ACC112 (cell line): ENCODE measurements around the gene ZFP36.

ENCODE experiments used
- H2AFZ ChIP-seq: fragments of 200-600 bp; sonication (generic); one replicate; pipeline ENCODE4 v1.6.0; 2017; ENCODE audit warnings: antibody characterized with exemption, low read length; ENCODE audit not compliant: unreplicated experiment
- H3K27ac ChIP-seq: fragments of 200-600 bp; sonication (generic); 2 replicates; pipeline ENCODE4 v1.5.1; 2014; ENCODE audit warnings: low read depth, mild to moderate bottlenecking, antibody characterized with exemption, low read length, moderate library complexity
- H3K27me3 ChIP-seq: fragments of 200-600 bp; sonication (generic); 2 replicates; pipeline ENCODE4 v1.6.1; 2014; ENCODE audit warnings: mild to moderate bottlenecking, antibody characterized with exemption, low read length, moderate library complexity, mixed read lengths; ENCODE audit not compliant: insufficient read depth
- H3K36me3 ChIP-seq: fragments of 200-600 bp; sonication (generic); 2 replicates; pipeline ENCODE4 v1.6.1; 2016; ENCODE audit warnings: mild to moderate bottlenecking, antibody characterized with exemption, low read length, moderate library complexity, mixed read lengths; ENCODE audit not compliant: insufficient read depth
- H3K4me1 ChIP-seq: fragments of 200-600 bp; sonication (generic); one replicate; pipeline ENCODE4 v1.6.1; 2016; ENCODE audit warnings: low read length, mixed read lengths; ENCODE audit not compliant: insufficient read depth, unreplicated experiment, control insufficient read depth
- H3K4me3 ChIP-seq: fragments of 200-600 bp; sonication (generic); 2 replicates; pipeline ENCODE4 v1.5.1; 2014; ENCODE audit warnings: mild to moderate bottlenecking, low read depth, low read length
- H3K79me2 ChIP-seq: fragments of 200-600 bp; sonication (generic); one replicate; pipeline ENCODE4 v1.6.0; 2016; ENCODE audit warnings: low read length; ENCODE audit not compliant: control insufficient read depth, unreplicated experiment, insufficient read depth

Gene ZFP36

DNA sequence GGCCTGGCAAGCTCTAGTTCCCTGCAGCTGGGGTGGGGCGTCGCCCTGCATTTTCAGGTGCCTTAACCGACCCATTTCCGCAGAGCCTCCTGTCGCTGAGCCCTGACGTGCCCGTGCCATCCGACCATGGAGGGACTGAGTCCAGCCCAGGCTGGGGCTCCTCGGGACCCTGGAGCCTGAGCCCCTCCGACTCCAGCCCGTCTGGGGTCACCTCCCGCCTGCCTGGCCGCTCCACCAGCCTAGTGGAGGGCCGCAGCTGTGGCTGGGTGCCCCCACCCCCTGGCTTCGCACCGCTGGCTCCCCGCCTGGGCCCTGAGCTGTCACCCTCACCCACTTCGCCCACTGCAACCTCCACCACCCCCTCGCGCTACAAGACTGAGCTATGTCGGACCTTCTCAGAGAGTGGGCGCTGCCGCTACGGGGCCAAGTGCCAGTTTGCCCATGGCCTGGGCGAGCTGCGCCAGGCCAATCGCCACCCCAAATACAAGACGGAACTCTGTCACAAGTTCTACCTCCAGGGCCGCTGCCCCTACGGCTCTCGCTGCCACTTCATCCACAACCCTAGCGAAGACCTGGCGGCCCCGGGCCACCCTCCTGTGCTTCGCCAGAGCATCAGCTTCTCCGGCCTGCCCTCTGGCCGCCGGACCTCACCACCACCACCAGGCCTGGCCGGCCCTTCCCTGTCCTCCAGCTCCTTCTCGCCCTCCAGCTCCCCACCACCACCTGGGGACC lies 1.2 kb downstream of the ZFP36 start:
- Histone ChIP-seq H3K27me3 (no peaks in the 10 kb centered on the region), H3K27ac (peak overlapping the region; percentile 98), H3K4me1 (peaks cover 19% of the 10 kb centered on the region), H3K79me2 (peaks cover 27% of the 10 kb centered on the region), H2AFZ (no peak overlapping the region), H3K4me3 (peak overlapping the region; percentile 82), H3K36me3 (peaks cover 17% of the 10 kb centered on the region; the same call in 1 of the 2 replicates)

- no peaks in the 10 kb centered on the region for H3K27me3 ChIP-seq
- H3K4me1 ChIP-seq: peaks cover 14% of the 10 kb centered on the region
- peak overlapping the region; percentile 98 for H3K27ac ChIP-seq
- H2AFZ ChIP-seq: no peak overlapping the region
- peaks cover 17% of the 10 kb centered on the region; the same call in 1 of the 2 replicates for H3K36me3 ChIP-seq
- peaks cover 27% of the 10 kb centered on the region for H3K79me2 ChIP-seq
- H3K4me3 ChIP-seq: peak overlapping the region; percentile 82
Measured at GRCh38 chr19:39408392-39409207, 2.0 kb downstream of the ZFP36 start.

- Histone ChIP-seq H3K4me1 (peaks cover 21% of the 10 kb centered on the region), H3K4me3 (peak overlapping the region; percentile 82), H3K36me3 (peaks cover 17% of the 10 kb centered on the region; the same call in 1 of the 2 replicates), H3K27ac (peak overlapping the region; percentile 98), H3K79me2 (peaks cover 33% of the 10 kb centered on the region), H3K27me3 (no peaks in the 10 kb centered on the region), H2AFZ (no peak overlapping the region)
Measured at GRCh38 chr19:39409208-39410016, 2.8 kb downstream of the ZFP36 start.

- Histone ChIP-seq H3K4me1 (peaks cover 22% of the 10 kb centered on the region), H3K4me3 (peak overlapping the region; percentile 82), H2AFZ (no peak overlapping the region), H3K27ac (peak overlapping the region; percentile 98), H3K27me3 (no peaks in the 10 kb centered on the region), H3K36me3 (peaks cover 17% of the 10 kb centered on the region; the same call in 1 of the 2 replicates), H3K79me2 (peaks cover 39% of the 10 kb centered on the region)
Measured at GRCh38 chr19:39410017-39410830, 3.6 kb downstream of the ZFP36 start.

- peak overlapping the region; percentile 82 for H3K4me3 ChIP-seq
- peak overlapping the region; percentile 98 for H3K27ac ChIP-seq
- H3K27me3 ChIP-seq: no peaks in the 10 kb centered on the region
- no peak overlapping the region for H2AFZ ChIP-seq
- H3K4me1 ChIP-seq: peaks cover 22% of the 10 kb centered on the region
- peaks cover 41% of the 10 kb centered on the region for H3K79me2 ChIP-seq
- peaks cover 17% of the 10 kb centered on the region; the same call in 1 of the 2 replicates for H3K36me3 ChIP-seq
Measured at GRCh38 chr19:39410831-39411080, 4.1 kb downstream of the ZFP36 start.

DNA sequence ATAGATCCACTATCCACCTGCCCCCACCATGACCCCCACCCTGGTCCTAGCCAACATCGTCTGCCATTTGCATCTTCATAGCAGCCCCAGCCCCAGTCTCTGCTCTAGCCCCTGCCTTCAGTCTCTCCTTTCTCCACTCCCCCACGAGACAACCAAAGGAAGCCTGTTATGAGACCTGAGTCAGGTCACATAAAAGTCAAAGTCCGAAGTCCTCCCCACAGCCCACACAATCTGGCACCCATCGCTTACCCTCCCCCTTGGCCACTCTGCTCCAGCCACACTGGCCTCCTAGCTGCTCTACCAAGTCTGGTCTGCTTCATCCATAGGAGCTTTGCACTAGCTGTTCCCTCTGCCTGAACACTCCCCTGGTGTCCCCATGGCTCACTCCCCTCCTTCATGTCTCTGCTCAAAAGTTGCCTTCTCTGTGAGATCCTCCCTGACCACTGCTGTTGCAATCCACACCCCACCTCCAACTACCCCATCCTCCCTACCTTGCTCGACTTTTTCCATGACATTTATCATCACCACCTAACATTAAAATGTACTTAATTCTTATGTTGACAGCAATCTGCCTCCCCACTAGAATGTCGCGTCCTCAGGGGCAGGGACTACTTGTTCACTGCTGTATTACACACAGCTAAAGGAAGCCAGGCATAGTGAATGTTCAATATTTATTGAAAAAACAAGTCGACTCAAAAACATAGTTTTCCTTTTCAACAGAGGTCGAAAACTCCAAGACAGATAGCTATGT lies 4.6 kb downstream of the ZFP36 start:
- H3K4me3 ChIP-seq: peak overlapping the region; percentile 82
- no peaks in the 10 kb centered on the region for H3K27me3 ChIP-seq
- H3K36me3 ChIP-seq: peaks cover 17% of the 10 kb centered on the region; the same call in 1 of the 2 replicates
- peaks cover 41% of the 10 kb centered on the region for H3K79me2 ChIP-seq
- no peak overlapping the region for H2AFZ ChIP-seq
- H3K27ac ChIP-seq: peak overlapping the region; percentile 98
- H3K4me1 ChIP-seq: peaks cover 22% of the 10 kb centered on the region

- H3K36me3 ChIP-seq: peaks cover 17% of the 10 kb centered on the region; the same call in 1 of the 2 replicates
- peaks cover 40% of the 10 kb centered on the region for H3K79me2 ChIP-seq
- no peaks in the 10 kb centered on the region for H3K27me3 ChIP-seq
- H3K27ac ChIP-seq: peak overlapping the region; percentile 98
- no peak overlapping the region for H2AFZ ChIP-seq
- H3K4me3 ChIP-seq: peak overlapping the region; percentile 82
- H3K4me1 ChIP-seq: peaks cover 22% of the 10 kb centered on the region
Measured at GRCh38 chr19:39411832-39412099, 5.1 kb downstream of the ZFP36 start.

GRCh38 chr19:39412100-39412866 lies 5.6 kb downstream of the ZFP36 start, which contains the start of gene PLEKHG2:
PLEKHG2 (plus strand) TSS chr19:39412669; CDS start chr19:39414087, 1,418 bp downstream.
- H3K79me2 ChIP-seq: peaks cover 34% of the 10 kb centered on the region
- peak within 1 kb of the TSS; percentile 53 for H2AFZ ChIP-seq
- peaks cover 22% of the 10 kb centered on the region for H3K4me1 ChIP-seq

DNA sequence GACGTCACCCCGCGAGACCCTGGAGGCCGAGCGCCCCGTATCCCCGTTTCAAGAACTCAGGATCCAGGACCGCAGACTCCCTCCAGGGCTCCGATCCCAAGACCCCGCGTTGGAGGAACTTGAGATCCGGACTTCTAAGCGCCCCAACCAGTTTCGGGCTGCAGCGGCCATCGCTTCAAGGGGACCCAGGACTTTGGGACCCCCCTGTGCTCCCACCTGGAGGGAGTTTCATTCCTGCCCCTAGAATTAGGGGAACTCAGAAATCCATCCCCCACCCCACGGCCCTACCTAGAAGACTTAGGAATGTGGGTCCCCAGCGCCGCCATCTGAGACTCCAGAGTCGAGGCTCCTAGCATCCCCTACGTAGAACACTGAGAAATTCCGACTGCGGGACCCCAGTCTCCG lies 6.2 kb downstream of the ZFP36 start:
- Histone ChIP-seq H3K4me3 (peak overlapping the region; percentile 86), H3K36me3 (peaks cover 11% of the 10 kb centered on the region; the same call in 1 of the 2 replicates), H3K27ac (peak overlapping the region; percentile 82), H3K4me1 (peaks cover 22% of the 10 kb centered on the region), H2AFZ (peak overlapping the region; percentile 53), H3K27me3 (no peaks in the 10 kb centered on the region), H3K79me2 (peaks cover 29% of the 10 kb centered on the region)

More at GRCh38 chr19:39412100-39412866, 5.6 kb downstream of the ZFP36 start, which contains the start of gene PLEKHG2:
- Histone ChIP-seq H3K4me3 (peak within 1 kb of the TSS; percentile 86), H3K27ac (peak within 1 kb of the TSS; percentile 98), H3K27me3 (no peaks in the 10 kb centered on the region), H3K36me3 (peaks cover 17% of the 10 kb centered on the region; the same call in 1 of the 2 replicates)
